ENCODE data around the gene MCM9. TPM values are rescaled to one million over a fixed set of nuclear protein-coding genes. Genes with fewer than 3 reads are reported as not detected.
A peak's percentile ranks its signal among the peaks of the same experiment; 100 is the strongest.
"Not testable (repeated sequence)": the region's sequence is repeated elsewhere in the genome, so short reads cannot be mapped to it uniquely, and the experiment has no call there.

MCM9 gene
- total and polyA plus RNA-seq, 8 donors, result 5.0 to 14.4 (median 7.7) TPM

- no peak overlapping the region for H3K27ac ChIP-seq
- peak; percentile 72 to 88 (median 74) for TF ChIP-seq CTCF (IDR thresholded peaks at IDR 0.05)
- 9 to 11% methylated on average over 17 of the region's 17 CpGs for WGBS, 2 donors
These were observed 134.4 kb downstream of the MCM9 start for GRCh38 chr6:118800394-118801071.

GRCh38 chr6:118799826-118800225 lies 135.1 kb downstream of the MCM9 start:
- no peak overlapping the region for H3K27ac ChIP-seq
- no peak for TF ChIP-seq CTCF (IDR thresholded peaks at IDR 0.05)
- ATAC-seq, result peak in 1 of 4 donors; percentile 7

More at GRCh38 chr6:118800394-118801071, 134.4 kb downstream of the MCM9 start:
- Histone ChIP-seq H3K4me3 (peak overlapping the region in 1 of 4 donors; percentile 10), H3K27me3 (no peaks in the 10 kb centered on the region), H3K4me1 (peaks cover 0 to 3% (median 0%) of the 10 kb centered on the region in 3 donors), H3K36me3 (no peaks in the 10 kb centered on the region), H3K9me3 (no peaks in the 10 kb centered on the region)
- peak in 5 of 6 donors; percentile 66 to 82 (median 71) for DNase-seq
- peak; percentile 29 for FAIRE-seq
- ATAC-seq, result peak; percentile 90 to 100 (median 98)
- intact Hi-C loops (cut with DNase I), result no loop called here

GRCh38 chr6:118796548-118796947 lies 138.4 kb downstream of the MCM9 start:
- intact Hi-C loops (cut with DNase I); H3K9me3 ChIP-seq; H3K36me3 ChIP-seq; DNase-seq; H3K4me1 ChIP-seq; H3K27me3 ChIP-seq; ATAC-seq; H3K27ac ChIP-seq; H3K4me3 ChIP-seq; FAIRE-seq: not testable (repeated sequence)
- WGBS, 2 donors, result 67 to 73% methylated on average over 9 of the region's 9 CpGs

More at GRCh38 chr6:118799826-118800225, 135.1 kb downstream of the MCM9 start:
- peaks cover 0 to 3% (median 0%) of the 10 kb centered on the region in 3 donors for H3K4me1 ChIP-seq
- no peaks in the 10 kb centered on the region for H3K9me3 ChIP-seq
- DNase-seq, result no peak
- H3K4me3 ChIP-seq, result no peak overlapping the region
- WGBS, 2 donors, result 81 to 83% methylated on average over 4 of the region's 4 CpGs
- H3K27me3 ChIP-seq, result no peaks in the 10 kb centered on the region
- FAIRE-seq, result no peak
- no peaks in the 10 kb centered on the region for H3K36me3 ChIP-seq
- intact Hi-C loops (cut with DNase I), result no loop called here

GRCh38 chr6:118791499-118791898 lies 143.5 kb downstream of the MCM9 start:
- Histone ChIP-seq H3K27ac (no peak overlapping the region), H3K4me1 (no peaks in the 10 kb centered on the region), H3K27me3 (no peaks in the 10 kb centered on the region), H3K36me3 (no peaks in the 10 kb centered on the region), H3K4me3 (no peak overlapping the region), H3K9me3 (no peaks in the 10 kb centered on the region)
- ATAC-seq (no peak), FAIRE-seq (no peak), DNase-seq (no peak)
- TF ChIP-seq CTCF (IDR thresholded peaks at IDR 0.05), result no peak
- WGBS, 2 donors, result 91 to 94% methylated on average over 6 of the region's 6 CpGs
- intact Hi-C loops (cut with DNase I), result no loop called here

GRCh38 chr6:118789954-118790353 lies 145.0 kb downstream of the MCM9 start:
- DNase-seq (no peak), ATAC-seq (no peak), FAIRE-seq (no peak)
- Histone ChIP-seq H3K27me3 (no peaks in the 10 kb centered on the region), H3K27ac (no peak overlapping the region), H3K4me1 (no peaks in the 10 kb centered on the region), H3K9me3 (no peaks in the 10 kb centered on the region), H3K36me3 (no peaks in the 10 kb centered on the region), H3K4me3 (no peak overlapping the region)
- no peak for TF ChIP-seq CTCF (IDR thresholded peaks at IDR 0.05)
- WGBS, 2 donors, result 72 to 83% methylated on average over 4 of the region's 4 CpGs
- intact Hi-C loops (cut with DNase I), result no loop called here

All from pancreas (tissue), 10 donors.